HepG2 (cell line): ENCODE measurements around the gene FOXN3. TPM values are rescaled to one million over a fixed set of nuclear protein-coding genes. Genes with fewer than 3 reads are reported as not detected.

ENCODE experiments used
- ATAC-seq: fragments of 200-7000 bp; cut with Tn5 transposase; 3 replicates; pipeline ENCODE4 v1.9.1; 2020; ENCODE audit warnings: mild to moderate bottlenecking, moderate library complexity
- BruUV-seq: library from RNA; stranded (reverse); fragments of 400-500 nt; replicated peaks from 2 replicates; lab custom pipeline; 2021; lab: Mats Ljungman, UMichigan
- CTCF ChIA-PET: fragments of 300-600 bp; formaldehyde crosslinking; extraction: SDS; loops from one replicate; lab custom pipeline; 2021; ENCODE audit warnings: low total read pairs, inconsistent platforms, low intra/inter-chr PET ratio; lab: Yijun Ruan, JAX
- POLR2A ChIA-PET: fragments of 350-600 bp; sonication (Branson Sonifier 250); formaldehyde crosslinking; loops from one replicate; lab custom pipeline; 2020; ENCODE audit warnings: antibody characterized with exemption, inconsistent platforms; lab: Yijun Ruan, JAX
- DNase-seq: peaks from one replicate; pipeline ENCODE4 v3.0.0-alpha.2; 2015; ENCODE audit warnings: low spot score
- FAIRE-seq: peaks from 3 replicates; lab custom pipeline; 2011; peaks lifted over from hg19 to GRCh38; lab: Jason Lieb, UNC
- H2AFZ ChIP-seq: one replicate; pipeline ENCODE4 v1.6.1; 2011; ENCODE audit warnings: low read length, inconsistent platforms
- H3K27ac ChIP-seq: fragments of 300-600 bp; 3 replicates; pipeline ENCODE4 v1.8.0; 2011; ENCODE audit warnings: mixed run types, mild to moderate bottlenecking, mixed read lengths, low read length, inconsistent platforms; ENCODE audit not compliant: insufficient read depth; ENCODE audit errors: extremely low read length
- H3K27me3 ChIP-seq, 2 experiments: fragments of 200-600 bp in 1 of 2; 2 replicates in 1 of 2; 3 replicates in 1 of 2; pipeline versions ENCODE4 v1.6.0 to v1.8.0; 2011; ENCODE audit warnings: low read length in 2 of 2, mild to moderate bottlenecking in 2 of 2, moderate library complexity in 2 of 2, inconsistent platforms in 1 of 2; ENCODE audit not compliant: insufficient read depth in 2 of 2, control insufficient read depth in 1 of 2
- H3K36me3 ChIP-seq, 2 experiments: fragments of 200-600 bp in 1 of 2; replicated peaks in 1 of 2; 2 replicates in 1 of 2; 3 replicates in 1 of 2; pipeline versions ENCODE4 v1.5.1 to v1.8.0; 2011; ENCODE audit warnings: low read length in 2 of 2, inconsistent platforms in 1 of 2; ENCODE audit not compliant: insufficient read depth in 2 of 2, control insufficient read depth in 1 of 2
- H3K4me1 ChIP-seq: 2 replicates; pipeline ENCODE4 v1.5.1; 2012; ENCODE audit warnings: low read length, inconsistent platforms; ENCODE audit not compliant: insufficient read depth
- H3K4me2 ChIP-seq: 2 replicates; pipeline ENCODE4 v1.6.0; 2011; ENCODE audit warnings: low read depth, low read length, inconsistent platforms
- H3K4me3 ChIP-seq, 3 experiments: fragments of 200-600 bp in 1 of 3; sonication (generic), shearing (Covaris generic) in 1 of 3; replicated peaks in 1 of 3; 2 replicates each; pipeline ENCODE4 v1.5.1; 2011 to 2016; ENCODE audit warnings: low read length in 3 of 3, inconsistent platforms in 2 of 3, low read depth in 2 of 3, mild to moderate bottlenecking in 2 of 3, control low read depth in 1 of 3, mixed read lengths in 1 of 3; ENCODE audit not compliant: insufficient read depth in 1 of 3
- H3K79me2 ChIP-seq: one replicate; pipeline ENCODE4 v1.6.1; 2011; ENCODE audit warnings: low read length, inconsistent platforms; ENCODE audit not compliant: insufficient read depth
- H3K9ac ChIP-seq: 2 replicates; pipeline ENCODE4 v1.6.0; 2011; ENCODE audit warnings: mild to moderate bottlenecking, low read depth, low read length, inconsistent platforms; ENCODE audit not compliant: insufficient read depth
- H3K9me3 ChIP-seq: 2 replicates; pipeline ENCODE4 v1.5.1; 2012; ENCODE audit warnings: mild to moderate bottlenecking, low read length
- H4K20me1 ChIP-seq: 2 replicates; pipeline ENCODE4 v1.6.0; 2011; ENCODE audit warnings: inconsistent platforms, mild to moderate bottlenecking, low read length, moderate library complexity; ENCODE audit not compliant: insufficient read depth
- FOXA1 ChIP-seq, 2 experiments: fragments of 450-650 bp in 1 of 2; sonication (generic) in 1 of 2; formaldehyde crosslinking in 1 of 2; IDR thresholded peaks; 2 replicates each; pipeline versions ENCODE4 v1.4.0 to v1.6.1; 2016 to 2020; ENCODE audit warnings: missing genetic modification reagents in 1 of 2
- GATAD1 ChIP-seq: IDR thresholded peaks from 2 replicates; pipeline ENCODE4 v1.6.1; 2016; ENCODE audit warnings: missing genetic modification reagents, missing compliant biosample characterization
- LRRFIP1 ChIP-seq: sonication (generic); formaldehyde crosslinking; conservative IDR thresholded peaks from 2 replicates; pipeline ENCODE4 v1.4.0; 2020; ENCODE audit warnings: missing genetic modification reagents
- MNT ChIP-seq: fragments of 450-650 bp; IDR thresholded peaks from 2 replicates; pipeline ENCODE4 v1.6.1; 2016
- NPAS2 ChIP-seq: sonication (generic); formaldehyde crosslinking; IDR thresholded peaks from 2 replicates; pipeline ENCODE4 v1.8.0; 2022; ENCODE audit warnings: mild to moderate bottlenecking, missing genetic modification reagents, borderline replicate concordance
- RARG ChIP-seq: sonication (generic); formaldehyde crosslinking; IDR thresholded peaks from 2 replicates; pipeline ENCODE4 v1.4.0; 2020; ENCODE audit warnings: low read depth, mild to moderate bottlenecking, missing genetic modification reagents
- SIN3A ChIP-seq: IDR thresholded peaks from 2 replicates; pipeline ENCODE4 v1.6.1; 2011; ENCODE audit warnings: low read depth, mild to moderate bottlenecking, control low read depth, low read length, borderline replicate concordance
- ZNF235 ChIP-seq: sonication (generic); formaldehyde crosslinking; IDR thresholded peaks from 2 replicates; pipeline ENCODE4 v1.8.1; 2023; ENCODE audit warnings: mild to moderate bottlenecking, missing genetic modification reagents, borderline replicate concordance
- ZNF646 ChIP-seq: sonication (generic); formaldehyde crosslinking; IDR thresholded peaks from 2 replicates; pipeline ENCODE4 v1.9.0; 2021; ENCODE audit warnings: mild to moderate bottlenecking, missing genetic modification reagents
- WGBS: methylation state at CpG from one replicate; pipeline ENCODE4 v1.1.6; 2017; ENCODE audit warnings: low lambda C conversion rate; 5-methylcytosine and 5-hydroxymethylcytosine counted together
- in situ Hi-C: cut with HindIII; loops from 2 replicates; pipeline ENCODE4 v1.10.0; 2017; ENCODE audit warnings: low pct_unique_long_range_greater_than_20kb; ENCODE audit not compliant: extremely low pct_ligation_motif_present
- intact Hi-C: fragments of 100-400 bp; cut with micrococcal nuclease; formaldehyde crosslinking; loops from one replicate; pipeline ENCODE4 v1.10.0; 2022; ENCODE audit not compliant: unreplicated experiment
- polyA plus RNA-seq, 8 experiments: library from polyadenylated mRNA; depleted of rRNA in 3 of 8; stranded (reverse) in 7 of 8; unstranded in 1 of 8; fragments of >200 nt; fragmentation: Illumina TruSeq in 4 of 8; extraction: Trizol in 4 of 8; gene quantifications; 2 replicates each; pipeline versions ENCODE4 v1.2.1 to v1.2.3, GENCODE V29; 2011 to 2016; ENCODE audit warnings: low read depth in 4 of 8, missing spikeins in 1 of 8, mixed read lengths in 1 of 8; ENCODE audit not compliant: insufficient read depth in 1 of 8
- total RNA-seq, 5 experiments: library from RNA; depleted of rRNA; stranded (reverse); fragments of >200 nt; fragmentation: Illumina TruSeq; extraction: Trizol; gene quantifications; 2 replicates each; pipeline ENCODE4 v1.2.3, GENCODE V29; 2016; ENCODE audit warnings: low read depth in 1 of 5

Gene FOXN3
- total and polyA plus RNA-seq, 2 of the 13 experiments (the other 11 are each of a cell fraction or from before 2014, with no cell fraction given) = 32.4 to 70.2 TPM

GRCh38 chr14:89296281-89296745 is 120.7 kb downstream of the FOXN3 start:
- whole genome bisulfite sequencing = 100% methylated on average over 2 of the region's 6 CpGs
- Histone ChIP-seq H2AFZ (no peak overlapping the region), H3K4me1 (peaks cover 34% of the 10 kb centered on the region), H3K27ac (no peak overlapping the region), H3K9me3 (no peaks in the 10 kb centered on the region), H3K27me3 (no peaks in the 10 kb centered on the region), H3K4me2 (no peak overlapping the region), H3K79me2 (peaks cover 35% of the 10 kb centered on the region), H4K20me1 (peaks cover 15% of the 10 kb centered on the region; the same call in 1 of the 2 replicates), H3K9ac (no peak overlapping the region), H3K36me3 (peaks cover 16 to 56% of the 10 kb centered on the region in 2 experiments), H3K4me3 (no peak overlapping the region)
- no peak for DNase-seq
- intact Hi-C loops (no loop called here), in situ Hi-C loops (no loop called here)
- ATAC-seq = no peak
- no TSS peak for BruUV-seq
- no peak for FAIRE-seq
- POLR2A ChIA-PET = no interaction called here
- CTCF ChIA-PET = no interaction called here
- TF ChIP-seq RARG (CRISPR knock-in tag) = no peak
- TF ChIP-seq SIN3A = no peak
- no peak for TF ChIP-seq LRRFIP1
- no peak for TF ChIP-seq GATAD1
- TF ChIP-seq ZNF235 (CRISPR knock-in tag) = no peak
- TF ChIP-seq FOXA1 (IDR thresholded peaks at IDR 0.05) = no peak
- no peak for TF ChIP-seq FOXA1 (CRISPR knock-in tag; IDR thresholded peaks at IDR 0.05)
- no peak for TF ChIP-seq NPAS2 (CRISPR knock-in tag)
- TF ChIP-seq ZNF646 (CRISPR knock-in tag) = no peak
- TF ChIP-seq MNT = no peak
